ENCODE measurements around the gene ZFPM1. TPM values are rescaled to one million over a fixed set of nuclear protein-coding genes. Genes with fewer than 3 reads are reported as not detected.

ZFPM1 gene
- total and polyA plus RNA-seq, 7 experiments from 2014 or later = 0.15 to 28.1 (median 13.5) TPM

GRCh38 chr16:88523309-88524161 lies 70.5 kb downstream of the ZFPM1 start:
- no peak overlapping the region for H3K27ac ChIP-seq (ENCODE audit: low read depth, low read length)
- DNase-seq (no peak), ATAC-seq (no peak)
- Mint-ChIP-seq H3K27me3 (no peaks in the 10 kb centered on the region), H3K27ac (peak overlapping the region in 1 of 9 donors; percentile 9), H3K9me3 (peaks cover 0 to 13% (median 0%) of the 10 kb centered on the region in 11 donors), H3K36me3 (peaks cover 0 to 3% (median 0%) of the 10 kb centered on the region in 5 donors), H3K4me1 (peaks cover 0 to 13% (median 5%) of the 10 kb centered on the region in 7 donors), H3K4me3 (no peak overlapping the region)
- no peaks in the 10 kb centered on the region for H3K27me3 ChIP-seq (ENCODE audit: control insufficient read depth in 2 of 2, insufficient read depth in 2 of 2, low read length in 2 of 2)
- H3K4me1 ChIP-seq (ENCODE audit: control insufficient read depth in 2 of 2, insufficient read depth in 2 of 2, low read length in 2 of 2) = peaks cover 0 to 7% of the 10 kb centered on the region in 2 donors
- ChIA-PET CTCF (no interaction called here), POLR2A (no interaction called here)
- H3K36me3 ChIP-seq (ENCODE audit: control insufficient read depth in 2 of 3, insufficient read depth in 3 of 3, low read length in 3 of 3) = no peaks in the 10 kb centered on the region
- H3K9me3 ChIP-seq (ENCODE audit: control insufficient read depth in 2 of 3, low read length in 3 of 3) = no peaks in the 10 kb centered on the region
- H3K4me3 ChIP-seq (ENCODE audit: low read length) = no peak overlapping the region
- intact Hi-C loops (cut with micrococcal nuclease) = no loop called here

GRCh38 chr16:88524274-88524972 lies 71.3 kb downstream of the ZFPM1 start:
- Histone ChIP-seq H3K27me3 (ENCODE audit: control insufficient read depth in 2 of 2, insufficient read depth in 2 of 2, low read length in 2 of 2) (no peaks in the 10 kb centered on the region), H3K4me3 (ENCODE audit: low read length) (no peak overlapping the region), H3K9me3 (ENCODE audit: control insufficient read depth in 2 of 3, low read length in 3 of 3) (no peaks in the 10 kb centered on the region), H3K27ac (ENCODE audit: low read depth, low read length) (no peak overlapping the region), H3K36me3 (ENCODE audit: control insufficient read depth in 2 of 3, insufficient read depth in 3 of 3, low read length in 3 of 3) (no peaks in the 10 kb centered on the region), H3K4me1 (ENCODE audit: control insufficient read depth in 2 of 2, insufficient read depth in 2 of 2, low read length in 2 of 2) (peaks cover 0 to 7% of the 10 kb centered on the region in 2 donors)
- ChIA-PET CTCF (no interaction called here), POLR2A (no interaction called here)
- peaks cover 0 to 7% (median 0%) of the 10 kb centered on the region in 11 donors for H3K9me3 Mint-ChIP-seq
- H3K4me1 Mint-ChIP-seq = peaks cover 0 to 13% (median 5%) of the 10 kb centered on the region in 7 donors
- no peak overlapping the region for H3K4me3 Mint-ChIP-seq
- intact Hi-C loops (cut with micrococcal nuclease) = no loop called here
- peak overlapping the region in 3 of 9 donors; percentile 22 to 76 (median 37) for H3K27ac Mint-ChIP-seq
- ATAC-seq (no peak), DNase-seq (no peak)
- peaks cover 0 to 3% (median 0%) of the 10 kb centered on the region in 5 donors for H3K36me3 Mint-ChIP-seq
- H3K27me3 Mint-ChIP-seq = no peaks in the 10 kb centered on the region

GRCh38 chr16:88524973-88525662 lies 72.0 kb downstream of the ZFPM1 start:
- peaks cover 0 to 1% (median 0%) of the 10 kb centered on the region in 5 donors for H3K36me3 Mint-ChIP-seq
- no peak overlapping the region for H3K4me3 ChIP-seq (ENCODE audit: low read length)
- peak overlapping the region in 4 of 9 donors; percentile 37 to 89 (median 79) for H3K27ac Mint-ChIP-seq
- intact Hi-C loops (cut with micrococcal nuclease) = loop anchor here in 1 of 2 donors (5.0 kb wide), 1 partner anchor 48 kb away; no protein-coding TSS in a partner anchor
- POLR2A ChIA-PET = no interaction called here
- H3K9me3 ChIP-seq (ENCODE audit: control insufficient read depth in 2 of 3, low read length in 3 of 3) = no peaks in the 10 kb centered on the region
- peaks cover 0 to 2% (median 0%) of the 10 kb centered on the region in 11 donors for H3K9me3 Mint-ChIP-seq
- peaks cover 0 to 7% of the 10 kb centered on the region in 2 donors for H3K4me1 ChIP-seq (ENCODE audit: control insufficient read depth in 2 of 2, insufficient read depth in 2 of 2, low read length in 2 of 2)
- ATAC-seq = no peak
- no peak for DNase-seq
- no peaks in the 10 kb centered on the region for H3K27me3 ChIP-seq (ENCODE audit: control insufficient read depth in 2 of 2, insufficient read depth in 2 of 2, low read length in 2 of 2)
- H3K27ac ChIP-seq (ENCODE audit: low read depth, low read length) = peak overlapping the region; percentile 35
- no peaks in the 10 kb centered on the region for H3K27me3 Mint-ChIP-seq
- CTCF ChIA-PET = no interaction called here
- no peak overlapping the region for H3K4me3 Mint-ChIP-seq
- no peaks in the 10 kb centered on the region for H3K36me3 ChIP-seq (ENCODE audit: control insufficient read depth in 2 of 3, insufficient read depth in 3 of 3, low read length in 3 of 3)
- H3K4me1 Mint-ChIP-seq = peaks cover 0 to 13% (median 5%) of the 10 kb centered on the region in 7 donors

GRCh38 chr16:88525663-88525990 lies 72.5 kb downstream of the ZFPM1 start:
- no peak overlapping the region for H3K4me3 Mint-ChIP-seq
- no peak for DNase-seq
- H3K27ac Mint-ChIP-seq = peak overlapping the region in 3 of 9 donors; percentile 76 to 89 (median 82)
- peaks cover 0 to 7% of the 10 kb centered on the region in 2 donors for H3K4me1 ChIP-seq (ENCODE audit: control insufficient read depth in 2 of 2, insufficient read depth in 2 of 2, low read length in 2 of 2)
- intact Hi-C loops (cut with micrococcal nuclease) = loop anchor here in 1 of 2 donors (5.0 kb wide), 1 partner anchor 48 kb away; no protein-coding TSS in a partner anchor
- H3K27ac ChIP-seq (ENCODE audit: low read depth, low read length) = peak overlapping the region; percentile 35
- H3K9me3 ChIP-seq (ENCODE audit: control insufficient read depth in 2 of 3, low read length in 3 of 3) = no peaks in the 10 kb centered on the region
- H3K27me3 Mint-ChIP-seq = no peaks in the 10 kb centered on the region
- ChIA-PET CTCF (interaction anchor here (1.3 kb wide), 1 partner anchor 68 kb away, joined by 3 read pairs; no protein-coding TSS in a partner anchor), POLR2A (no interaction called here)
- H3K9me3 Mint-ChIP-seq = no peaks in the 10 kb centered on the region
- H3K27me3 ChIP-seq (ENCODE audit: control insufficient read depth in 2 of 2, insufficient read depth in 2 of 2, low read length in 2 of 2) = no peaks in the 10 kb centered on the region
- H3K4me1 Mint-ChIP-seq = peaks cover 0 to 13% (median 5%) of the 10 kb centered on the region in 7 donors
- no peaks in the 10 kb centered on the region for H3K36me3 ChIP-seq (ENCODE audit: control insufficient read depth in 2 of 3, insufficient read depth in 3 of 3, low read length in 3 of 3)
- no peaks in the 10 kb centered on the region for H3K36me3 Mint-ChIP-seq
- H3K4me3 ChIP-seq (ENCODE audit: low read length) = no peak overlapping the region
- ATAC-seq = no peak

- ChIA-PET POLR2A (no interaction called here), CTCF (interaction anchor here (0.6 to 1.3 kb wide), 4 partner anchors 60 to 641 kb away, joined by 3 read pairs; no protein-coding TSS in a partner anchor)
- Mint-ChIP-seq H3K4me3 (no peak overlapping the region), H3K4me1 (peaks cover 0 to 13% (median 5%) of the 10 kb centered on the region in 7 donors), H3K27ac (peak overlapping the region in 2 of 9 donors; percentile 33 to 47), H3K9me3 (no peaks in the 10 kb centered on the region), H3K27me3 (no peaks in the 10 kb centered on the region), H3K36me3 (no peaks in the 10 kb centered on the region)
- Histone ChIP-seq H3K36me3 (ENCODE audit: control insufficient read depth in 2 of 3, insufficient read depth in 3 of 3, low read length in 3 of 3) (no peaks in the 10 kb centered on the region), H3K27me3 (ENCODE audit: control insufficient read depth in 2 of 2, insufficient read depth in 2 of 2, low read length in 2 of 2) (no peaks in the 10 kb centered on the region), H3K4me1 (ENCODE audit: control insufficient read depth in 2 of 2, insufficient read depth in 2 of 2, low read length in 2 of 2) (peaks cover 0 to 7% of the 10 kb centered on the region in 2 donors), H3K27ac (ENCODE audit: low read depth, low read length) (peak overlapping the region; percentile 35), H3K9me3 (ENCODE audit: control insufficient read depth in 2 of 3, low read length in 3 of 3) (no peaks in the 10 kb centered on the region), H3K4me3 (ENCODE audit: low read length) (no peak overlapping the region)
- no peak for ATAC-seq
- intact Hi-C loops (cut with micrococcal nuclease) = loop anchor here (2.0 to 5.0 kb wide), 3 partner anchors 49 to 73 kb away; partner anchors contain the start of gene ZFPM1 (in 1 of the 2)
- no peak for DNase-seq
These were observed 73.2 kb downstream of the ZFPM1 start for GRCh38 chr16:88526008-88526905.

GRCh38 chr16:88526906-88527185 lies 73.8 kb downstream of the ZFPM1 start:
- Histone ChIP-seq H3K36me3 (ENCODE audit: control insufficient read depth in 2 of 3, insufficient read depth in 3 of 3, low read length in 3 of 3) (no peaks in the 10 kb centered on the region), H3K9me3 (ENCODE audit: control insufficient read depth in 2 of 3, low read length in 3 of 3) (no peaks in the 10 kb centered on the region), H3K4me1 (ENCODE audit: control insufficient read depth in 2 of 2, insufficient read depth in 2 of 2, low read length in 2 of 2) (peaks cover 0 to 7% of the 10 kb centered on the region in 2 donors), H3K4me3 (ENCODE audit: low read length) (no peak overlapping the region), H3K27ac (ENCODE audit: low read depth, low read length) (no peak overlapping the region), H3K27me3 (ENCODE audit: control insufficient read depth in 2 of 2, insufficient read depth in 2 of 2, low read length in 2 of 2) (no peaks in the 10 kb centered on the region)
- CTCF ChIA-PET = interaction anchor here (0.6 to 1.3 kb wide), 4 partner anchors 61 to 640 kb away, joined by 3 read pairs; no protein-coding TSS in a partner anchor
- Mint-ChIP-seq H3K27ac (no peak overlapping the region), H3K36me3 (no peaks in the 10 kb centered on the region), H3K27me3 (no peaks in the 10 kb centered on the region), H3K4me1 (peaks cover 0 to 13% (median 5%) of the 10 kb centered on the region in 7 donors), H3K4me3 (no peak overlapping the region), H3K9me3 (no peaks in the 10 kb centered on the region)
- no peak for DNase-seq
- ATAC-seq = no peak
- POLR2A ChIA-PET = no interaction called here
- intact Hi-C loops (cut with micrococcal nuclease) = loop anchor here (1.0 to 5.0 kb wide), 5 partner anchors 35 to 84 kb away; partner anchors contain the start of gene ZFPM1 (in 1 of the 2)

Data from naive thymus-derived CD4-positive, alpha-beta T cell (primary cell).